Loucy (cell line): ENCODE data around the gene MAGEA3.
"Not testable (repeated sequence)": the region's sequence is repeated elsewhere in the genome, so short reads cannot be mapped to it uniquely, and the experiment has no call there.

Source experiments
- H2AFZ ChIP-seq: fragments of 200-600 bp; sonication (generic); 2 replicates; pipeline ENCODE4 v1.6.0; 2016; ENCODE audit warnings: antibody characterized with exemption, mild to moderate bottlenecking, low read length, moderate library complexity
- H3F3A ChIP-seq: fragments of 200-600 bp; 2 replicates; pipeline ENCODE4 v1.6.0; 2016; ENCODE audit warnings: antibody characterized with exemption, low read depth, mild to moderate bottlenecking
- H3K27me3 ChIP-seq: fragments of 200-600 bp; sonication (generic); 2 replicates; pipeline ENCODE4 v1.6.1; 2014; ENCODE audit warnings: low read length, mild to moderate bottlenecking; ENCODE audit not compliant: insufficient read depth, poor library complexity, severe bottlenecking
- H3K36me3 ChIP-seq: fragments of 200-600 bp; sonication (generic); 2 replicates; pipeline ENCODE4 v1.6.1; 2016; ENCODE audit warnings: low read length; ENCODE audit not compliant: insufficient read depth
- H3K4me1 ChIP-seq: fragments of 200-600 bp; sonication (generic); 2 replicates; pipeline ENCODE4 v1.5.1; 2014; ENCODE audit warnings: low read length, mild to moderate bottlenecking; ENCODE audit not compliant: insufficient read depth, poor library complexity, severe bottlenecking
- H3K4me2 ChIP-seq: fragments of 200-600 bp; sonication (generic); 2 replicates; pipeline ENCODE4 v1.6.0; 2014; ENCODE audit warnings: antibody characterized with exemption, low read length, low read depth, mild to moderate bottlenecking; ENCODE audit not compliant: poor library complexity, severe bottlenecking
- H3K4me3 ChIP-seq: fragments of 200-600 bp; sonication (generic); 2 replicates; pipeline ENCODE4 v1.5.1; 2014; ENCODE audit warnings: low read length, mild to moderate bottlenecking, mixed read lengths; ENCODE audit not compliant: poor library complexity, severe bottlenecking
- H3K79me2 ChIP-seq: fragments of 200-600 bp; sonication (generic); 2 replicates; pipeline ENCODE4 v1.6.1; 2014; ENCODE audit warnings: low read length; ENCODE audit not compliant: insufficient read depth
- H3K9ac ChIP-seq: fragments of 200-600 bp; sonication (generic); 2 replicates; pipeline ENCODE4 v1.6.0; 2014; ENCODE audit warnings: mild to moderate bottlenecking, low read depth, low read length, moderate library complexity; ENCODE audit not compliant: poor library complexity, severe bottlenecking
- H3K9me2 ChIP-seq: fragments of 200-600 bp; sonication (generic); replicated peaks from 2 replicates; pipeline ENCODE4 v1.6.1; 2016; ENCODE audit warnings: low read depth, low read length, mixed read lengths
- H3K9me3 ChIP-seq: fragments of 200-600 bp; sonication (generic); 2 replicates; pipeline ENCODE4 v1.6.1; 2014; ENCODE audit warnings: mild to moderate bottlenecking, antibody characterized with exemption, low read length, low read depth; ENCODE audit not compliant: insufficient read depth
- H4K20me1 ChIP-seq: fragments of 200-600 bp; sonication (generic); 2 replicates; pipeline ENCODE4 v1.6.0; 2014; ENCODE audit warnings: antibody characterized with exemption, low read length, mild to moderate bottlenecking; ENCODE audit not compliant: insufficient read depth, poor library complexity, severe bottlenecking
- EZH2phosphoT487 ChIP-seq: fragments of 200-600 bp; IDR thresholded peaks from 2 replicates; pipeline ENCODE4 v1.6.1; 2018; ENCODE audit warnings: antibody characterized with exemption, mild to moderate bottlenecking, moderate library complexity, borderline replicate concordance
- TF ChIP-seq, protein P1 (sequence below): fragments of 200-600 bp; sonication (generic); conservative IDR thresholded peaks from 2 replicates; pipeline ENCODE4 v1.5.1; 2014; ENCODE audit warnings: mild to moderate bottlenecking, antibody characterized with exemption, low read length

MAGEA3 gene

GRCh38 chrX:152697952-152698931 is at the start of gene MAGEA3:
Gene MAGEA3 (plus strand): TSS chrX:152698794. CDS start chrX:152700833, 2,039 bp downstream.
- H3K4me1 ChIP-seq, H3K9me2 ChIP-seq, H3K79me2 ChIP-seq, H3K27me3 ChIP-seq, H3K4me3 ChIP-seq, H3K9ac ChIP-seq, H2AFZ ChIP-seq, H3K36me3 ChIP-seq, H3F3A ChIP-seq, H3K4me2 ChIP-seq, H3K9me3 ChIP-seq, H4K20me1 ChIP-seq: not testable (repeated sequence)

DNA sequence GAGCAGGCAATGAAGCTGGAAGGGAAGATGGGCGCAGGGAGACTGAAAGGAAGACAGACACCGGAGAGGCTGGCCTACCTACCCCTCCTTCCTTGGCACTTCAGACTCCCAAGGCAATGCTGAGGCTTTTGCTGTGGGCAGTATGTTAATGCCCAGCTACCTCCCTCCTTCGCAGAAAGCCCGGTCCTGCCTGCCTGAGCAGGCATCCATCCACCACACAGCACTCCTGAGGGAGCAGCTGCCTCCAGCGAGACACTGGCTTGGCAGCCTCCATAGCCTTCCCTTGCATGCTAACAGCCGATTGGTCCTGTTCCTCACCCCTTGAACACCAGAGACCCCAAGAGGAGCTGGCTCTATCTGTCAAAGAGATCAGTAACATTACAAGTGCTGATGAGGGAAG is 46.5 kb upstream of the MAGEA3 start:
- Histone ChIP-seq H3K9me2 (no peaks in the 10 kb centered on the region), H3K36me3 (no peaks in the 10 kb centered on the region), H4K20me1 (no peaks in the 10 kb centered on the region), H3K27me3 (no peaks in the 10 kb centered on the region), H3K9ac (no peak overlapping the region), H3K4me1 (no peaks in the 10 kb centered on the region), H3K9me3 (no peaks in the 10 kb centered on the region), H2AFZ (no peak overlapping the region), H3K4me2 (no peak overlapping the region), H3K79me2 (no peaks in the 10 kb centered on the region), H3K4me3 (no peak overlapping the region), H3F3A (no peaks in the 10 kb centered on the region)
- TF ChIP-seq, protein P1, sequence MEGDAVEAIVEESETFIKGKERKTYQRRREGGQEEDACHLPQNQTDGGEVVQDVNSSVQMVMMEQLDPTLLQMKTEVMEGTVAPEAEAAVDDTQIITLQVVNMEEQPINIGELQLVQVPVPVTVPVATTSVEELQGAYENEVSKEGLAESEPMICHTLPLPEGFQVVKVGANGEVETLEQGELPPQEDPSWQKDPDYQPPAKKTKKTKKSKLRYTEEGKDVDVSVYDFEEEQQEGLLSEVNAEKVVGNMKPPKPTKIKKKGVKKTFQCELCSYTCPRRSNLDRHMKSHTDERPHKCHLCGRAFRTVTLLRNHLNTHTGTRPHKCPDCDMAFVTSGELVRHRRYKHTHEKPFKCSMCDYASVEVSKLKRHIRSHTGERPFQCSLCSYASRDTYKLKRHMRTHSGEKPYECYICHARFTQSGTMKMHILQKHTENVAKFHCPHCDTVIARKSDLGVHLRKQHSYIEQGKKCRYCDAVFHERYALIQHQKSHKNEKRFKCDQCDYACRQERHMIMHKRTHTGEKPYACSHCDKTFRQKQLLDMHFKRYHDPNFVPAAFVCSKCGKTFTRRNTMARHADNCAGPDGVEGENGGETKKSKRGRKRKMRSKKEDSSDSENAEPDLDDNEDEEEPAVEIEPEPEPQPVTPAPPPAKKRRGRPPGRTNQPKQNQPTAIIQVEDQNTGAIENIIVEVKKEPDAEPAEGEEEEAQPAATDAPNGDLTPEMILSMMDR: no peak
- no peak for TF ChIP-seq EZH2phosphoT487

DNA sequence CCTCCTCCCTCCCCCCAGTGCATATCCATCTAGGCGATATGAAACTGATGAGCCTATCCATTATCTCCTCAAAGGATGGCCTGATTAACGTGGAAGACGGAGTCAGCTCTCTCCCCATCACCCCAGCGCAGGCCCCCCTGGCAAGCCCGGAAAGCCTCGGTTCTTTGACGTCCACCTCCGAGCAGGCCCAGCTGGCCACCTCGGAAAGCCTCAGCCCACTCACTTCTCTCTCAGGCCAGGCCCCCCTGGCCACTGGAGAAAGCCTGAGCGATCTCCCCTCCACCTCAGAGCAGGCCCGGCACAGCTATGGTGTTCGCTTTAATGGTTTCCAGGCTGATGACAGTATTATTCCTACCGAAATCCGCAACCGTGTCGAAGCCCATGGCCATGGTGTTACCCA is 46.1 kb upstream of the MAGEA3 start:
- Histone ChIP-seq H3F3A (no peaks in the 10 kb centered on the region), H3K4me3 (no peak overlapping the region), H3K9me3 (no peaks in the 10 kb centered on the region), H3K36me3 (no peaks in the 10 kb centered on the region), H2AFZ (no peak overlapping the region), H3K27me3 (no peaks in the 10 kb centered on the region), H3K4me2 (no peak overlapping the region), H3K9ac (no peak overlapping the region), H3K79me2 (no peaks in the 10 kb centered on the region), H4K20me1 (no peaks in the 10 kb centered on the region), H3K9me2 (no peaks in the 10 kb centered on the region), H3K4me1 (no peaks in the 10 kb centered on the region)
- no peak for TF ChIP-seq EZH2phosphoT487
- TF ChIP-seq, protein P1: no peak

GRCh38 chrX:152656087-152656486 is 42.5 kb upstream of the MAGEA3 start:
- TF ChIP-seq, protein P1: no peak
- no peak for TF ChIP-seq EZH2phosphoT487
- Histone ChIP-seq H3K36me3 (no peaks in the 10 kb centered on the region), H4K20me1 (no peaks in the 10 kb centered on the region), H3K9ac (no peak overlapping the region), H2AFZ (no peak overlapping the region), H3K9me2 (no peaks in the 10 kb centered on the region), H3F3A (no peaks in the 10 kb centered on the region), H3K9me3 (no peaks in the 10 kb centered on the region), H3K27me3 (no peaks in the 10 kb centered on the region), H3K4me3 (no peak overlapping the region), H3K4me1 (no peaks in the 10 kb centered on the region), H3K79me2 (no peaks in the 10 kb centered on the region), H3K4me2 (no peak overlapping the region)
